Rectal smooth muscle tissue (tissue), 1 donor: ENCODE results near the gene AP1G2.
"Not testable (repeated sequence)": the region's sequence is repeated elsewhere in the genome, so short reads cannot be mapped to it uniquely, and the experiment has no call there.

Experiments used
- H3K27ac ChIP-seq: one replicate; pipeline ENCODE4 v1.7.0; 2013; ENCODE audit warnings: low read depth, low read length, inconsistent platforms
- H3K27me3 ChIP-seq: one replicate; pipeline ENCODE4 v1.7.0; 2013; ENCODE audit warnings: low read length; ENCODE audit not compliant: control insufficient read depth, insufficient read depth
- H3K36me3 ChIP-seq: one replicate; pipeline ENCODE4 v1.7.0; 2013; ENCODE audit warnings: low read length; ENCODE audit not compliant: control insufficient read depth, insufficient read depth
- H3K4me1 ChIP-seq: one replicate; pipeline ENCODE4 v1.7.0; 2013; ENCODE audit warnings: low read length; ENCODE audit not compliant: control insufficient read depth, insufficient read depth
- H3K4me3 ChIP-seq: one replicate; pipeline ENCODE4 v1.7.0; 2013; ENCODE audit warnings: low read length
- H3K9ac ChIP-seq: one replicate; pipeline ENCODE4 v1.7.0; 2013; ENCODE audit warnings: low read length

Gene AP1G2

GRCh38 chr14:23545740-23546365 is 21.7 kb downstream of the AP1G2 start:
- no peaks in the 10 kb centered on the region for H3K36me3 ChIP-seq
- H3K9ac ChIP-seq = no peak overlapping the region
- no peak overlapping the region for H3K4me3 ChIP-seq
- peaks cover 2% of the 10 kb centered on the region for H3K4me1 ChIP-seq
- H3K27me3 ChIP-seq = no peaks in the 10 kb centered on the region
- no peak overlapping the region for H3K27ac ChIP-seq

GRCh38 chr14:23544511-23545447 is 22.8 kb downstream of the AP1G2 start:
- H3K4me3 ChIP-seq = no peak overlapping the region
- no peaks in the 10 kb centered on the region for H3K36me3 ChIP-seq
- H3K27me3 ChIP-seq = no peaks in the 10 kb centered on the region
- no peaks in the 10 kb centered on the region for H3K4me1 ChIP-seq
- no peak overlapping the region for H3K9ac ChIP-seq
- H3K27ac ChIP-seq = no peak overlapping the region

GRCh38 chr14:23543403-23543802 is 24.2 kb downstream of the AP1G2 start:
- H3K27ac ChIP-seq = no peak overlapping the region
- H3K36me3 ChIP-seq = no peaks in the 10 kb centered on the region
- no peaks in the 10 kb centered on the region for H3K27me3 ChIP-seq
- H3K4me3 ChIP-seq = no peak overlapping the region
- no peak overlapping the region for H3K9ac ChIP-seq
- H3K4me1 ChIP-seq = no peaks in the 10 kb centered on the region

GRCh38 chr14:23542261-23542660 is 25.3 kb downstream of the AP1G2 start:
- no peaks in the 10 kb centered on the region for H3K4me1 ChIP-seq
- no peak overlapping the region for H3K27ac ChIP-seq
- H3K36me3 ChIP-seq = no peaks in the 10 kb centered on the region
- H3K4me3 ChIP-seq = no peak overlapping the region
- no peak overlapping the region for H3K9ac ChIP-seq
- H3K27me3 ChIP-seq = no peaks in the 10 kb centered on the region

- Histone ChIP-seq H3K9ac (no peak overlapping the region), H3K4me1 (no peaks in the 10 kb centered on the region), H3K4me3 (no peak overlapping the region), H3K27ac (no peak overlapping the region), H3K36me3 (no peaks in the 10 kb centered on the region), H3K27me3 (no peaks in the 10 kb centered on the region)
These were observed 27.5 kb downstream of the AP1G2 start for GRCh38 chr14:23540141-23540469.

GRCh38 chr14:23539248-23540140 is 28.1 kb downstream of the AP1G2 start:
- no peak overlapping the region for H3K27ac ChIP-seq
- H3K9ac ChIP-seq = no peak overlapping the region
- no peaks in the 10 kb centered on the region for H3K27me3 ChIP-seq
- H3K4me3 ChIP-seq = no peak overlapping the region
- H3K36me3 ChIP-seq = no peaks in the 10 kb centered on the region
- H3K4me1 ChIP-seq = no peaks in the 10 kb centered on the region

GRCh38 chr14:23538785-23539184 is 28.8 kb downstream of the AP1G2 start:
- Histone ChIP-seq H3K27me3 (no peaks in the 10 kb centered on the region), H3K9ac (no peak overlapping the region), H3K36me3 (no peaks in the 10 kb centered on the region), H3K4me3 (no peak overlapping the region), H3K4me1 (no peaks in the 10 kb centered on the region), H3K27ac (no peak overlapping the region)

- Histone ChIP-seq H3K36me3 (no peaks in the 10 kb centered on the region), H3K27ac (no peak overlapping the region), H3K27me3 (no peaks in the 10 kb centered on the region), H3K4me1 (no peaks in the 10 kb centered on the region), H3K4me3 (no peak overlapping the region), H3K9ac (no peak overlapping the region)
These were observed 29.4 kb downstream of the AP1G2 start for GRCh38 chr14:23538050-23538718.

GRCh38 chr14:23537351-23538049 is 30.1 kb downstream of the AP1G2 start:
- Histone ChIP-seq H3K9ac (no peak overlapping the region), H3K4me1 (no peaks in the 10 kb centered on the region), H3K27ac (no peak overlapping the region), H3K27me3 (no peaks in the 10 kb centered on the region), H3K36me3 (no peaks in the 10 kb centered on the region), H3K4me3 (no peak overlapping the region)

- H3K27ac ChIP-seq, H3K36me3 ChIP-seq, H3K4me3 ChIP-seq: not testable (repeated sequence)
These were observed 30.7 kb downstream of the AP1G2 start for GRCh38 chr14:23536906-23537305.

GRCh38 chr14:23536494-23536893 is 31.1 kb downstream of the AP1G2 start:
- Histone ChIP-seq H3K36me3 (no peaks in the 10 kb centered on the region), H3K4me3 (no peak overlapping the region), H3K9ac (no peak overlapping the region), H3K27ac (no peak overlapping the region), H3K27me3 (no peaks in the 10 kb centered on the region), H3K4me1 (no peaks in the 10 kb centered on the region)

More at GRCh38 chr14:23536906-23537305, 30.7 kb downstream of the AP1G2 start:
- H3K4me1 ChIP-seq, H3K9ac ChIP-seq, H3K27me3 ChIP-seq: not testable (repeated sequence)
